ENCODE results near the gene OR4D10. TPM values are rescaled to one million over a fixed set of nuclear protein-coding genes. Genes with fewer than 3 reads are reported as not detected.
"Not testable (repeated sequence)": the region's sequence is repeated elsewhere in the genome, so short reads cannot be mapped to it uniquely, and the experiment has no call there.

OR4D10 gene
- total and polyA plus RNA-seq, 10 of the 15 experiments (the other 5 are each of a cell fraction or from before 2014, with no cell fraction given): not detected

DNA sequence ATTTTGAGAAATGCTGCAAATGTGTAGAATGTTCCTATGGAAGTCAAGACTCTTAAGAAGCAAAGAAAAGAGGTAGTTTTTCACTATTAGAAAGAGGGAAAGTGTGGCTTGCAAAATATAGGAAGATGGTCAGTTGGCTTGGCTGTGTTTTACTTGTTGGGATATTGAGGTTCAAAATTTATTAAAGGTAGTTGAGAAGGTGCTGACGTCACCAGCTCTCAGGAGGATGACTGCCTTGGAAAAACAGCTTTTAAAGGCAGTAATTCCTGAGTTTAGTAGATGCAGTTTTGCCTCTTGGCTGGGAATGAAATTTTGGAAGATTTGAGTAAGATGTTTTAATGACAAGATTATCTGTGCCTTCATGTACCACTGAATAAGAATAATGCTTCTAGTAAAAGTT, 38.6 kb downstream of the OR4D10 start (continued):
- TF ChIP-seq RAD51 (IDR thresholded peaks at IDR 0.05) (no peak), JUNB (IDR thresholded peaks at IDR 0.05) (no peak), SRF (IDR thresholded peaks at IDR 0.05; ENCODE audit: low read depth in 2 of 2, low read length in 2 of 2) (no peak), RELB (IDR thresholded peaks at IDR 0.05; ENCODE audit: low read depth) (no peak), KDM1A (IDR thresholded peaks at IDR 0.05; ENCODE audit: borderline replicate concordance) (no peak)

- CTCF ChIA-PET: interaction anchor here (0.6 kb wide), 1 partner anchor 149 kb away, joined by 3 read pairs; the partner anchor contains the start of gene PATL1
- H3K9me3 ChIP-seq (replicated peaks; ENCODE audit: control insufficient read depth, insufficient read depth, low read length); FAIRE-seq; BruUV-seq (replicated peaks); POLR2A ChIA-PET; H3K4me2 ChIP-seq (ENCODE audit: control insufficient read depth, insufficient read depth); in situ Hi-C loops (cut with MboI); DNase-seq (ENCODE audit: low read depth, low spot score); H3K36me3 ChIP-seq (ENCODE audit: control insufficient read depth in 2 of 2, insufficient read depth in 2 of 2, low read length in 1 of 2); H3K27me3 ChIP-seq (replicated peaks in 1 of 2; ENCODE audit: control insufficient read depth in 2 of 2, insufficient read depth in 2 of 2, low read length in 1 of 2); H3K4me1 ChIP-seq (ENCODE audit: control insufficient read depth, insufficient read depth, low read length); H3K27ac ChIP-seq (ENCODE audit: control insufficient read depth, insufficient read depth); H3K4me3 ChIP-seq; H3K9ac ChIP-seq (ENCODE audit: control insufficient read depth, insufficient read depth, low read length); H2AFZ ChIP-seq (ENCODE audit: control insufficient read depth, low read depth, low read length); SMC1A ChIA-PET (ENCODE audit: uncharacterized antibody, unreplicated experiment); intact Hi-C loops (cut with micrococcal nuclease; ENCODE audit: unreplicated experiment); RAD21 ChIA-PET (ENCODE audit: unreplicated experiment); H4K20me1 ChIP-seq (ENCODE audit: control insufficient read depth, insufficient read depth); H3K79me2 ChIP-seq (ENCODE audit: control insufficient read depth, insufficient read depth, low read length); ATAC-seq: not testable (repeated sequence)
- 23% methylated on average over 2 of the region's 2 CpGs for WGBS (ENCODE audit: insufficient coverage, insufficient replicate concordance, low lambda C conversion rate, missing lambda C conversion rate)
These were observed 47.0 kb downstream of the OR4D10 start for GRCh38 chr11:59520139-59520538.
